Mucosa of rectum (tissue), 2 donors: Measurements from ENCODE around the gene XAGE3.
"Not testable (repeated sequence)": the region's sequence is repeated elsewhere in the genome, so short reads cannot be mapped to it uniquely, and the experiment has no call there.

Experiments used
- H3K27ac ChIP-seq, 2 donors: one replicate each; pipeline ENCODE4 v1.7.0; 2013; ENCODE audit warnings: inconsistent platforms in 2 of 2, low read depth in 2 of 2, low read length in 2 of 2
- H3K27me3 ChIP-seq, 2 donors: one replicate each; pipeline ENCODE4 v1.7.0; 2013; ENCODE audit warnings: low read length in 2 of 2; ENCODE audit not compliant: control insufficient read depth in 2 of 2, insufficient read depth in 2 of 2
- H3K36me3 ChIP-seq, 2 donors: one replicate each; pipeline ENCODE4 v1.7.0; 2013; ENCODE audit warnings: low read length in 2 of 2; ENCODE audit not compliant: control insufficient read depth in 2 of 2, insufficient read depth in 2 of 2
- H3K4me1 ChIP-seq, 2 donors: one replicate each; pipeline ENCODE4 v1.7.0; 2013; ENCODE audit warnings: low read length in 2 of 2, mild to moderate bottlenecking in 1 of 2; ENCODE audit not compliant: control insufficient read depth in 2 of 2, insufficient read depth in 2 of 2
- H3K4me3 ChIP-seq, 2 donors: one replicate each; pipeline ENCODE4 v1.7.0; 2013; ENCODE audit warnings: low read length in 2 of 2
- H3K9ac ChIP-seq, 2 donors: one replicate each; pipeline ENCODE4 v1.7.0; 2013; ENCODE audit warnings: low read length in 2 of 2, low read depth in 1 of 2, mild to moderate bottlenecking in 1 of 2
- H3K9me3 ChIP-seq, 2 donors: one replicate each; pipeline ENCODE4 v1.7.0; 2013; ENCODE audit warnings: low read length in 2 of 2; ENCODE audit not compliant: control insufficient read depth in 2 of 2
- donor health status: healthy.
- donor health status: Normal muscosa, but diverticular disease.

The XAGE3 gene, protein sequence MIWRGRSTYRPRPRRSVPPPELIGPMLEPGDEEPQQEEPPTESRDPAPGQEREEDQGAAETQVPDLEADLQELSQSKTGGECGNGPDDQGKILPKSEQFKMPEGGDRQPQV

DNA sequence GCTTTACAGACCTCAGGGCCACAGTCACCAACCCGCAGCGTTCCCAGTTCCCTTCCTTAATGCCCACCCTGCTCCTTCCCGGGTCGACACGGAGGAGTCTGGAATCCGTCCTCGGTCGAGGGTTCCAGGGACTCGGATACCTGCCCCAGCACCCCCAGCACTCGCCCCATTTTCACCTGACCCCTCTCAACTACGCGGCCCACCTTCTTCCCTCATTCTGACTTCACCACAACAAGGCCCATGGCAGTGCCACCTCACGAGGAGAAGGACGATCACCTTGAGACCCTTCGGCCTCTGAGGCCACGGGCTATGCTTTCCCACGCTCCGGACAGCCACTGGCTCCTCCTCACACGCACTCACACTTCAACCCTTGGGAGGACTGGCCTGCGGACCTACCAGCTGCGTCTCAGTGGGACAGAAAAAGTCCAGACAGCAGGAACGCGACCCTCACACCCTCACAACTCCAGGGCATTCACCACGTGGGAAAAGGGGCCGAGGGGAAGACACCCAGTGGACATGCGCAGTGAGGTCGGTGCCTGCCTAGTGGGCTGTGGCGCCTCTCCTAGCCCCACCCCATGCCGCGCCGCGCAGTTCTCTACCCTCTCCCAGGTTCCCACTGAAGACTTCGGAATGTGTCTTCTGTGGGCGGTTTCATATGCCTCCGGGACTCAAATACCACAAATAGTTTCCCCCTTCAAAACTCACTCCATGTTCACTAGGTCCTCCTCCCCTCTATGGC is at the start of gene XAGE3:
Gene XAGE3, minus strand, starts transcription at position 474 of the 739 bp plus-strand sequence. CDS start 950 bp downstream, outside the sequence.
- Histone ChIP-seq H3K27me3 (peaks cover 5 to 10% of the 10 kb centered on the region in 2 donors), H3K4me1 (no peaks in the 10 kb centered on the region), H3K27ac (no peak within 1 kb of the TSS), H3K4me3 (no peak within 1 kb of the TSS), H3K36me3 (no peaks in the 10 kb centered on the region), H3K9ac (no peak within 1 kb of the TSS), H3K9me3 (no peaks in the 10 kb centered on the region)

DNA sequence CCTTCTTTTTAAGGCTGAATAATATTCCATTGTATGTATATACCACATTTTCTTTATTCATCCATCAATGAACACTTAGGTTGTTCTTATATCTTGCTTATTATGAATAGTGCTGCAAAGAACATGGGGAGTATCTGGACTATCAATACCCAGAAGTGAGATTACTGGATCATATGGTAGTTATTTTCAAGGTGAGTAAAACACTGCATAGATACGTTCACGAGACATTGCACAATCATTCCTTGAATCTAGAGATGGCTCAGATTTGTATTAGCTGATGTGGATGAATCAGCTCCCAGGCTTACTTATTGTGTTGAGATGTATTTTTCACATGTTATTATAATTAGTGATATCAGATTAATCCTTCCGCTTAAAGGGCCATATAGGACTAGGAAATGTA is 46.8 kb upstream of the XAGE3 start:
- H3K4me1 ChIP-seq, H3K9ac ChIP-seq, H3K27me3 ChIP-seq, H3K4me3 ChIP-seq, H3K27ac ChIP-seq, H3K36me3 ChIP-seq, H3K9me3 ChIP-seq: not testable (repeated sequence)

DNA sequence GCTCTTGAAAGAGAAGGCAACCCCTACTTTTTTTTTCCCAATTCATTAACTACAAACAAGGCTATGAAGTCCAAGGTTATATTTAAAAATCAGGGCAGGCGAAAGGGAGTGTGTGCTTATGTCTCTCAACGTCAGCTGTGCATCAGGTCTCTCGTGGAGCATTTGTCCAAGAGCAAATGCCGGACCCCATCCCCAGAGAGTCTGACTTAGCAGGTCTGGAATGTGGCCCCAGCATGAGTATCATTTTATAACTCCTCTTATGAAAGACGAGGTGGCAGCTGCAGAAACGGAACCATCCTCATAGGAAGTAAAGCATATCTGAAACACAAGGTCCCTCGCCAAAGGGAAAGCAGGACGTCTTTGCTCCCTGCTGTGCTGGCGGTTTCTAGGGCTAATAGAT is 45.8 kb upstream of the XAGE3 start:
- not testable (repeated sequence) for H3K4me1 ChIP-seq, H3K36me3 ChIP-seq, H3K27me3 ChIP-seq, H3K9me3 ChIP-seq, H3K9ac ChIP-seq, H3K4me3 ChIP-seq, H3K27ac ChIP-seq

DNA sequence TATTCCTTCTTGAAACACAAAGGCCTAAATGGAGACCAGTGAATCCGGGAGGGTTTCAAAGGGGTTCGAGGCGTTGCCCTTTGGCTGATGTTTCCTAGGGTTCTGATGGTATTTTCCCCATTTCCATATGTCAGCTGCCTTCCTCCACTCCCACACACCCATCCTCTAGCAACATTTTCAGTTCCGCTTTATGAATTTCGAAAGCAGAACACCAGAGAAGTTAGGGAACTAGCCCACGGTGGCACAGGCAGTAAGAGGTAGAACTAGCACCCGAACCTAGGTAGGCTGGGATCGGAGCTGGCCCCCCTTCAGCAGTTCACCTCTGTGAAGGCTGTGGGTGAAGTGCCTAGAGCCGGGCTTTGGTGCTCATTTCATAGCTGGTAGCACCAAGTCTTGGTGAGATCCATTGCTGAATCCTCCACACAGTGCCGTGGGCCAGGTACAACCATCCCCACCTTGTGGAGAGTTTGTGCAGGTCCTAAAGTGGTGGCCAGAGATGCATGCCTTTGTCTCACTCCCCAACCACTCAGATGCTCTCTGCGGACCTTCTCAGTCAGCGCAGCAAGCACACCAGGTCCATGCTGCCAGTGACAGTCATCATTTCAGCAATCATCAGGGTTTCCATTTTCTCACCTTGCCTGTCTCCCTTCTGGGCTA is 41.6 kb upstream of the XAGE3 start:
- H3K4me3 ChIP-seq, H3K4me1 ChIP-seq, H3K9ac ChIP-seq, H3K27me3 ChIP-seq, H3K27ac ChIP-seq, H3K9me3 ChIP-seq, H3K36me3 ChIP-seq: not testable (repeated sequence)

DNA sequence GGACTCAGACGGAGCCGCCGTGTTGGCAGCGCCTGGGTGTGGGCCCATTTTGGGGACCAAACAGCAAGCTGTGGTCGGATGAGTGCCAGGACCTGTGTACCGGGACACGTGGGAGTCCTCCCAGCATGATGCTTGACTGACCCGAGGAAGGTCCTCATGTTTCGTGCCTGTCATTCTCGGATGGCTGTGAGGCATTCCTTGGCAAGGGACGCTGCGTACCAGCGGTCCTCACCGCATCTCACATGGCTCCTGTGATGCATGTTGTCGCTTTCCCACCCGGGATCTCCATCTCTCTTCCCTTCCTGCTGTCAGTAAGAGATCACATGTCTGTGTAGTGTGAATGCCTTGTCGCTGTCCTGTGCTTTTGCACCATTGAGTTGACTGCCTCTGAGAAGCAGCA is 40.0 kb upstream of the XAGE3 start:
- not testable (repeated sequence) for H3K27me3 ChIP-seq, H3K4me1 ChIP-seq, H3K4me3 ChIP-seq, H3K27ac ChIP-seq, H3K9ac ChIP-seq, H3K36me3 ChIP-seq, H3K9me3 ChIP-seq

DNA sequence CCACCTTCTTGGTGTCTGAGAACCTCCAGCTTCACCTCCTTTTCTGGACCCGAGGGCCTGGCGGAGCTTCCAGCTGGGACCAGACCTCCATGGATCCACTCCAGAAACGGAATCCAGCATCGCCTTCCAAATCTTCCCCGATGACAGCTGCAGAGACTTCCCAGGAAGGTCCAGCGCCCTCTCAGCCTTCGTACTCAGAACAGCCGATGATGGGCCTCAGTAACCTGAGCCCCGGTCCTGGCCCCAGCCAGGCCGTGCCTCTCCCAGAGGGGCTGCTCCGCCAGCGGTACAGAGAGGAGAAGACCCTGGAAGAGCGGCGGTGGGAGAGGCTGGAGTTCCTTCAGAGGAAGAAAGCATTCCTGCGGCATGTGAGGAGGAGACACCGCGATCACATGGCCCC is 39.3 kb upstream of the XAGE3 start:
- H3K4me3 ChIP-seq, H3K36me3 ChIP-seq, H3K9ac ChIP-seq, H3K9me3 ChIP-seq, H3K4me1 ChIP-seq, H3K27ac ChIP-seq, H3K27me3 ChIP-seq: not testable (repeated sequence)

DNA sequence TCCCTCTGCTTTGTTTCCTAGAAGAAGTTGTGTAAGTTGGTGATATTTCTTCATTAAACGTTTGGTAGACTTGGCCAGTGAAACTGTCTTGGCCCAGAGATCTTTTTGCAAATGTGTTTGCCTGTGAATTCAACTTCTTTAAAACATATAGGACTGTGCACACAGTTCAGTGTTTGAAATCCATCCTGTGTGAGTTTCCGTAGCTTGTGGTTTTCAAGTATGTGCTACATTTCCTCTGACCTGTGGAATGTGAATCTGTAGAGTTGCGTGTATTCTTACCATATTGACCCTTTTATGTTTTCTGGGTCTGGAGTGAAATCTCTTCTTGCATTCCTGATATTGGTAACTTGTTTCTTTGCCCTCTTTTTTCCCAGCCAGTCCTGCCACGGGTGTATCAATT is 38.2 kb upstream of the XAGE3 start:
- H3K9ac ChIP-seq, H3K36me3 ChIP-seq, H3K9me3 ChIP-seq, H3K27me3 ChIP-seq, H3K4me3 ChIP-seq, H3K27ac ChIP-seq, H3K4me1 ChIP-seq: not testable (repeated sequence)

DNA sequence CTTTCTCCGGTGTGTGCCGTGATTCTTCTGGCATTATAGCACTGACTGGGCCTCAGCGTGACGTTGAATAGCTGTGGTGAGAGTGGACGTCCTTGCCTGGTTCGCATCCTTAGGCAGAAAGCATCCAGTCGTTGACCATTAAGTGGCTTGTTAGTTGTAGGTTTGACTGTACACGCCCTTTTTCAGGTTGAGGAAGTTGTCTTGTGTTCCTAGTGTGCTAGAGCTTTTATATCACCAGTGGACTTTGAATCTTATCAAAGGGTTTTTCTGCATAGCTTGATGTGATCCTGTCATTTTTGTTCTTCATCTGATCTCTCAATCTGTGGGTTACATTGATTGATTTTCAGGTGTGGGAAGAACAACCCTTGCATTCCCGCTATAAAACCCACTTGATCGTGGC is 37.6 kb upstream of the XAGE3 start:
- not testable (repeated sequence) for H3K4me1 ChIP-seq, H3K27ac ChIP-seq, H3K9me3 ChIP-seq, H3K36me3 ChIP-seq, H3K4me3 ChIP-seq, H3K27me3 ChIP-seq, H3K9ac ChIP-seq

DNA sequence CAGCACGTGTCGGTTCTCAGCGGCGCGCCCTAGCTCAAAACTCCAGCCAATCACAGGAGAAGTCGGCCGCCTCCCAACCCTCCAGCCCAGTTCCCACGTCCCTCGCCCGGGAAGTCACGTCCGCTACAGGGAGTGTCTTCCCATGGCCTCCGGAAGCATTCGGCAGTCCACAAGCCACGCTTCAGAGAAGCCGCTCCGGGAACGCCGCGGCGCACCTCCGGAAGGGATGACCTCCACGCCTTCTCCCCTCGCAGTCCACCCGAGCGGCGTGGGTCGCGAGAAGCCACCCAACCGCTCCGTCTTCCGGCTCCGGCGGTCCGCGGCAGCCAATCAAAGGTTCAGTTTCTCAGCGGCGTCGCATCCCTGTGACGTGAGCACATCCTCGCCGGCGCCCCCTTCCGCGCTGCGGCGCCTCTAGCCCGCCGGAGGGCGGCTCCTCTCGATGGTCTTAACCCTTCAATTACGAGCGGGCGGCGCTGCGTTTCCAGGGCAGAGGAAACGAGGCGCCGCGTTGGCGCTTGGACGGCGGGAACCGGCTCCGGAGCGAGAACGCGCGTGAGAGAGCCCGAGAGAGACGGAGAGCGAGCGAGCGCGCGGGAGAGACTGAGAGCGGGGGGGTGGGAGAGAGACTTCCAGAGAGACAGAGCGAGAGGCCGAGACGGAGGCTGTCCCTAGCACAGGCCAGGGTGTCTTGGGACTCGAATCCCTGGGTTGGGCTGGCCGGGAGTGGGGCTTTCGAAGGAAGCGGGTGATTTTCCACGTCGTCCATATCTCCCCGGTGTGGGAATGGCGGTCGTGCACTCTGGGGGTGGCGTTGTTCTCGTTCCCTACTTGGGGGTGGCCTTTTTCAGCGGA is 29.2 kb upstream of the XAGE3 start, which contains the start of gene FAM156B:
Gene FAM156B, plus strand, starts transcription at position 476 of the 855 bp plus-strand sequence. CDS start 9,896 bp downstream, outside the sequence.
- not testable (repeated sequence) for H3K27ac ChIP-seq, H3K9me3 ChIP-seq, H3K4me3 ChIP-seq, H3K27me3 ChIP-seq, H3K9ac ChIP-seq, H3K4me1 ChIP-seq, H3K36me3 ChIP-seq

DNA sequence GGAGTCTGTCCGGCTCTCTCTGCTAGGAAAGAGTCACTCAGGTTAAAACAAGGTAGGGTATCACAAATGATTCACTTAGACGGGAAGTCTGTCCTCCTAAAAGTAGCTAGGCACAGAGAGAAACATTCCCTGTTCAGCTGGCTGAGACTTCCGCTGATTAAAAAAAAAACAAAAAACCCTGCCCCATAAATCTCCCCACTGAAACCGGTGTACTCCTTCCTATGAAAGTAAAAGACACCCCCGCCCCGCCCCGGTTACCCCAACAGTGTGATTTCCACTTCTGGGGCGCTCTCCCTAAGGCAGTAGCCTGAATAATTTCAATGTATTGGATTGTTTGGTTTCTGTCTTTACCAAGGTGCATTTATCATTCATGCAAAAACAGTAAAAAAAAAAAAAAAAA is 28.6 kb upstream of the XAGE3 start:
- not testable (repeated sequence) for H3K27me3 ChIP-seq, H3K9ac ChIP-seq, H3K27ac ChIP-seq, H3K9me3 ChIP-seq, H3K4me3 ChIP-seq, H3K4me1 ChIP-seq, H3K36me3 ChIP-seq
